IMR-90 (cell line): ENCODE measurements around the gene COTL1. TPM values are rescaled to one million over a fixed set of nuclear protein-coding genes. Genes with fewer than 3 reads are reported as not detected.

Experiments used
- ATAC-seq: fragments of 200-7000 bp; cut with Tn5 transposase; 2 replicates; pipeline ENCODE4 v1.9.1; 2020; ENCODE audit warnings: low read depth, mild to moderate bottlenecking, moderate library complexity
- BruUV-seq: library from RNA; stranded (reverse); fragments of 400-500 nt; replicated peaks from 2 replicates; lab custom pipeline; 2021; lab: Mats Ljungman, UMichigan
- CTCF ChIA-PET: fragments of 300-600 bp; formaldehyde crosslinking; extraction: SDS; loops from one replicate; lab custom pipeline; 2021; ENCODE audit warnings: antibody characterized with exemption; lab: Yijun Ruan, JAX
- POLR2A ChIA-PET: fragments of 300-600 bp; sonication (Branson Sonifier 250); formaldehyde crosslinking; loops from one replicate; lab custom pipeline; 2022; ENCODE audit warnings: antibody characterized with exemption; ENCODE audit not compliant: unreplicated experiment; lab: Charles Lee
- DNase-seq: peaks from one replicate; pipeline ENCODE4 v3.0.0; 2013
- H2AFZ ChIP-seq: replicated peaks from 2 replicates; pipeline ENCODE3; 2013; ENCODE audit warnings: low read length, mild to moderate bottlenecking; ENCODE audit not compliant: poor library complexity
- H2AK5ac ChIP-seq: 2 replicates; pipeline ENCODE4 v1.6.1; 2013; ENCODE audit warnings: low read depth, low read length, inconsistent platforms
- H2AK9ac ChIP-seq: replicated peaks from 2 replicates; pipeline ENCODE3; 2013; ENCODE audit warnings: mild to moderate bottlenecking, low read depth, low read length, moderate library complexity; ENCODE audit not compliant: poor library complexity
- H2BK120ac ChIP-seq: 2 replicates; pipeline ENCODE4 v1.6.1; 2013; ENCODE audit warnings: low read depth, low read length, inconsistent platforms
- H2BK15ac ChIP-seq: 3 replicates; pipeline ENCODE4 v1.6.1; 2013; ENCODE audit warnings: low read depth, low read length, inconsistent platforms
- H2BK20ac ChIP-seq: 2 replicates; pipeline ENCODE4 v1.6.1; 2013; ENCODE audit warnings: low read depth, mild to moderate bottlenecking, inconsistent platforms, low read length, moderate library complexity
- H2BK5ac ChIP-seq: 2 replicates; pipeline ENCODE4 v1.6.1; 2013; ENCODE audit warnings: mild to moderate bottlenecking, low read depth, low read length, inconsistent platforms; ENCODE audit not compliant: poor library complexity, severe bottlenecking
- H3K14ac ChIP-seq: replicated peaks from 2 replicates; pipeline ENCODE4 v1.6.1; 2013; ENCODE audit warnings: low read depth, low read length, inconsistent platforms
- H3K18ac ChIP-seq: 2 replicates; pipeline ENCODE4 v1.6.1; 2013; ENCODE audit warnings: low read depth, low read length, control low read depth
- H3K23ac ChIP-seq: 2 replicates; pipeline ENCODE4 v1.6.1; 2013; ENCODE audit warnings: low read depth, low read length, inconsistent platforms
- H3K27ac ChIP-seq: 2 replicates; pipeline ENCODE4 v1.5.1; 2013; ENCODE audit warnings: mild to moderate bottlenecking, control low read depth, low read length; ENCODE audit not compliant: insufficient read depth
- H3K27me3 ChIP-seq: 2 replicates; pipeline ENCODE4 v1.6.1; 2013; ENCODE audit warnings: low read length; ENCODE audit not compliant: control insufficient read depth, insufficient read depth
- H3K36me3 ChIP-seq: 2 replicates; pipeline ENCODE4 v1.6.1; 2013; ENCODE audit warnings: low read length, mixed read lengths; ENCODE audit not compliant: control insufficient read depth, insufficient read depth
- H3K4ac ChIP-seq: 2 replicates; pipeline ENCODE4 v1.6.1; 2013; ENCODE audit warnings: low read depth, low read length, inconsistent platforms
- H3K4me1 ChIP-seq: 2 replicates; pipeline ENCODE4 v1.6.1; 2013; ENCODE audit warnings: low read length, mixed read lengths; ENCODE audit not compliant: control insufficient read depth, insufficient read depth
- H3K4me2 ChIP-seq: 2 replicates; pipeline ENCODE4 v1.6.1; 2013; ENCODE audit warnings: low read depth, mild to moderate bottlenecking, control low read depth, low read length, moderate library complexity
- H3K4me3 ChIP-seq: 2 replicates; pipeline ENCODE4 v1.5.1; 2013; ENCODE audit warnings: low read depth, mild to moderate bottlenecking, control low read depth, low read length, moderate library complexity; ENCODE audit not compliant: insufficient read depth
- H3K56ac ChIP-seq: 2 replicates; pipeline ENCODE4 v1.6.1; 2013; ENCODE audit warnings: low read length, inconsistent platforms; ENCODE audit not compliant: insufficient read depth; ENCODE audit errors: extremely low read depth
- H3K79me1 ChIP-seq, 2 experiments: 2 replicates each; pipeline ENCODE4 v1.6.1; 2013; ENCODE audit warnings: low read length in 2 of 2, inconsistent platforms in 1 of 2, low read depth in 1 of 2
- H3K9ac ChIP-seq: 2 replicates; pipeline ENCODE4 v1.6.1; 2013; ENCODE audit warnings: low read depth, low read length, control low read depth
- H3K9me1 ChIP-seq: 2 replicates; pipeline ENCODE4 v1.6.1; 2013; ENCODE audit warnings: low read length, inconsistent platforms; ENCODE audit not compliant: insufficient read depth
- H3K9me3 ChIP-seq: 2 replicates; pipeline ENCODE4 v1.6.1; 2013; ENCODE audit warnings: low read length; ENCODE audit not compliant: control insufficient read depth, insufficient read depth
- H4K20me1 ChIP-seq: 2 replicates; pipeline ENCODE4 v1.6.1; 2013; ENCODE audit warnings: low read length, inconsistent platforms; ENCODE audit not compliant: insufficient read depth
- H4K5ac ChIP-seq: 2 replicates; pipeline ENCODE4 v1.6.1; 2013; ENCODE audit warnings: mild to moderate bottlenecking, low read depth, low read length, control low read depth
- H4K8ac ChIP-seq, 2 experiments: 2 replicates each; pipeline ENCODE4 v1.6.1; 2013; ENCODE audit warnings: low read depth in 2 of 2, low read length in 2 of 2, control low read depth in 1 of 2, inconsistent platforms in 1 of 2
- H4K91ac ChIP-seq: 2 replicates; pipeline ENCODE4 v1.6.1; 2013; ENCODE audit warnings: low read depth, low read length, inconsistent platforms; ENCODE audit not compliant: insufficient read depth
- BHLHE40 ChIP-seq: fragments of 150-350 bp; IDR thresholded peaks from 2 replicates; pipeline ENCODE4 v1.6.1; 2016; ENCODE audit warnings: mild to moderate bottlenecking, low read depth, low read length
- CEBPB ChIP-seq: IDR thresholded peaks from 2 replicates; pipeline ENCODE4 v1.6.1; 2012; ENCODE audit warnings: low read depth, low read length, improper control_type of control experiment
- CHD1 ChIP-seq: IDR thresholded peaks from 2 replicates; pipeline ENCODE4 v1.6.1; 2012; ENCODE audit warnings: low read depth, low read length, improper control_type of control experiment
- FOS ChIP-seq: fragments of 150-350 bp; IDR thresholded peaks from 2 replicates; pipeline ENCODE4 v1.6.1; 2016; ENCODE audit warnings: low read depth, low read length
- MAFK ChIP-seq: IDR thresholded peaks from 2 replicates; pipeline ENCODE4 v1.6.1; 2012; ENCODE audit warnings: low read depth, low read length, improper control_type of control experiment
- MAZ ChIP-seq: IDR thresholded peaks from 2 replicates; pipeline ENCODE4 v1.6.1; 2012; ENCODE audit warnings: low read depth, mild to moderate bottlenecking, low read length, improper control_type of control experiment, moderate library complexity, borderline replicate concordance
- MXI1 ChIP-seq: IDR thresholded peaks from 2 replicates; pipeline ENCODE4 v1.6.1; 2012; ENCODE audit warnings: low read depth, mild to moderate bottlenecking, low read length, moderate library complexity, borderline replicate concordance
- NFE2L2 ChIP-seq: fragments of 150-350 bp; IDR thresholded peaks from 2 replicates; pipeline ENCODE4 v1.6.1; 2016; ENCODE audit warnings: low read depth, mild to moderate bottlenecking, low read length
- POLR2A ChIP-seq: IDR thresholded peaks from 2 replicates; pipeline ENCODE4 v1.6.1; 2012; ENCODE audit warnings: mild to moderate bottlenecking, low read depth, low read length
- RAD21 ChIP-seq: IDR thresholded peaks from 2 replicates; pipeline ENCODE4 v1.6.1; 2012; ENCODE audit warnings: low read length, improper control_type of control experiment
- RCOR1 ChIP-seq: IDR thresholded peaks from 2 replicates; pipeline ENCODE4 v1.6.1; 2012; ENCODE audit warnings: mild to moderate bottlenecking, low read length, improper control_type of control experiment; ENCODE audit not compliant: insufficient replicate concordance
- RFX5 ChIP-seq: IDR thresholded peaks from 2 replicates; pipeline ENCODE4 v1.8.0; 2012; ENCODE audit warnings: low read depth, mild to moderate bottlenecking, low read length, moderate library complexity
- SMC3 ChIP-seq: fragments of 150-350 bp; IDR thresholded peaks from 2 replicates; pipeline ENCODE4 v1.6.1; 2016; ENCODE audit warnings: low read depth, mild to moderate bottlenecking, antibody characterized with exemption, low read length, moderate library complexity
- WGBS, 2 experiments: methylation state at CpG; one replicate each; pipeline versions ENCODE4 v1.1.5 to v1.1.7; 2013; ENCODE audit warnings: missing lambda C conversion rate in 2 of 2; ENCODE audit not compliant: insufficient read length in 1 of 2; ENCODE audit errors: extremely low coverage in 2 of 2; 5-methylcytosine and 5-hydroxymethylcytosine counted together
- dilution Hi-C: fragments of 300-500 bp; cut with HindIII; formaldehyde crosslinking; loops from one replicate; pipeline ENCODE4 v1.14.3; 2018; ENCODE audit warnings: low sequenced_read_pairs; ENCODE audit not compliant: unreplicated experiment
- in situ Hi-C: fragments of 300-500 bp; cut with MboI; formaldehyde crosslinking; loops from 3 replicates; pipeline ENCODE4 v1.14.3; 2019; ENCODE audit warnings: low sequenced_read_pairs, inconsistent platforms, mixed read lengths
- intact Hi-C: fragments of 100-400 bp; cut with micrococcal nuclease; formaldehyde crosslinking; loops from 2 replicates; pipeline ENCODE4 v1.10.0; 2022
- polyA plus RNA-seq, 3 experiments: library from polyadenylated mRNA; depleted of rRNA; stranded (reverse); fragments of >200 nt; gene quantifications; 2 replicates each; pipeline ENCODE4 v1.2.3, GENCODE V29; 2012; ENCODE audit warnings: low replicate concordance in 1 of 3
- total RNA-seq: library from RNA; depleted of rRNA; stranded (reverse); fragments of >200 nt; gene quantifications from 2 replicates; pipeline ENCODE4 v1.2.3, GENCODE V29; 2012
- TF ChIP-seq, protein P1 (sequence below): fragments of 150-350 bp; IDR thresholded peaks from 2 replicates; pipeline ENCODE4 v1.6.1; 2016; ENCODE audit warnings: low read depth, mild to moderate bottlenecking, low read length, moderate library complexity, borderline replicate concordance

The COTL1 gene
- total and polyA plus RNA-seq, 2 of the 4 experiments (the other 2 are of a cell fraction) = 144 to 258 TPM

DNA sequence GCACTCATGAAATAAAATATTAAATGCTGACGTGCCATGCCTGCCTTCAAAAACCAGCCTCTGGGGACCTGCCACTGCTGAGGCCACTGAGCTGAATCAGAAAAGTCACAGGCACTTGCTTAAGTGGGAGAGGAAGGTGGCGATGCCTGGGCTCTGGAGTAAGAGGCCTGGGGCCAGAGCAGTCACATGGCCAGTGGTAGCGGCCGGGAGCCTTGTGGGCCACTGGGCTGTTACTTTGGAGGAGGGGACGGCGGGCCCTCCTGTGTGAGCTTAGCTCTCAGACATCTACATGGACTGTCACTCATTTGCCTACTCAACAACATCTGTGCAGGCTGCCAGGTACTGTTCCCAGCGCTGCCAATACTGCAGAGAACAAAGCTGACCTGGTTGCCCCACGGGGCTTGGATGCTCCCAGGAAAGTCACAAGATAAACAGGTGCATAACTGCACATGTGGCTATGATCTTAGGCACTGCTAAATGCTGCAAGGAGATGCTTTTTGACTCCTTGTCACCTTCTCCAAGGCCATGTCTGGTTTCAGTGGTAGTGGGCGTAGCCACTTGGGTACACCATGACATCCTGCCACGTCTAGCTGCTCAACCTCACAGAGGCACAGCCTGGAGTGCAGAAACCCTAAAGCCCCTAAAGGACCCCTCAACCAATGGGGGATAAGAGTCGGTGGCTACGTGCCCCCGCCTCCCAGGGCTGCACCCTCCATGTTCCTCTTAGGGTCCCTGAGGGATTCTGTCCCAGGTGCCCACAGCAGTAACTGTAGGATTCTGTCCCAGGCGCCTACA is 11.6 kb downstream of the COTL1 start (continued):
- no peak for TF ChIP-seq POLR2A

DNA sequence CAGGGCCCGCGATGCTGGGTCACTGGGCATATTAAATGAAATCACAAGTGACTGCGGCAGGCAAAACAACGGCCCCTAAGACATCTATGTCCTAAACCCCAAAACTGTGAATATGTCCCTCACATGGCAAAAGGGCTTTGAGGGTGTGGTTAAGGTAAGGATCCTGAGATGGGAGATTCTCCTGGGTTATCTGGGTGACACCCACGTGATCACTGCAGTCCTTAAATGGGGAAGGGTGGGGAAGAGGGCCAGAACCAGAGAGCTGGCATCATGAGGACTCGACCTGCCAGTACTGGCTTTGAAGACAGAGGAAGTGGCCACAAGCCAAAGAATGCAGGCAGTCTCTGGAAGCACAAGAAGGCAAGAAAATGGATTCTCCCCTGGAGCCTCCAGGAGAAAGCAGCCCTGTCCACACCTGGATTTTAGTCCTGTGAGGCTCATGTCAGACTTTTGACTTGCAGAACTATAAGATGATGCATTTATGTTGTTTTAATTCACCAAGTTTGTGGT is 12.5 kb downstream of the COTL1 start:
- Histone ChIP-seq H2BK5ac (no peak overlapping the region), H3K4ac (no peak overlapping the region), H2BK120ac (no peak overlapping the region), H3K23ac (peak overlapping the region; percentile 46; the same call in 1 of the 2 replicates), H3K4me1 (peaks cover 32% of the 10 kb centered on the region), H3K27ac (no peak overlapping the region; the same call in 1 of the 2 replicates), H3K18ac (no peak overlapping the region), H4K5ac (no peak overlapping the region), H3K27me3 (no peaks in the 10 kb centered on the region), H3K9me1 (peaks cover 30% of the 10 kb centered on the region), H3K9ac (no peak overlapping the region), H3K4me3 (no peak overlapping the region), H2AK5ac (no peak overlapping the region; the same call in 1 of the 2 replicates), H4K8ac (no peak overlapping the region), H3K4me2 (no peak overlapping the region), H2BK20ac (no peak overlapping the region), H3K36me3 (peaks cover 22% of the 10 kb centered on the region), H2AK9ac (no peak overlapping the region), H2BK15ac (no peak overlapping the region), H3K14ac (no peak overlapping the region), H3K56ac (no peak overlapping the region; the same call in 1 of the 2 replicates), H4K20me1 (peaks cover 98% of the 10 kb centered on the region), H3K9me3 (peaks cover 4% of the 10 kb centered on the region; the same call in 1 of the 2 replicates), H4K91ac (no peak overlapping the region), H3K79me1 (peaks cover 8 to 88% of the 10 kb centered on the region in 2 experiments; a peak in 3 of 4 replicates), H2AFZ (no peak overlapping the region)
- TF ChIP-seq FOS (no peak), BHLHE40 (no peak), MAZ (no peak), POLR2A (no peak), CHD1 (no peak), MAFK (no peak), CEBPB (no peak), RCOR1 (no peak), NFE2L2 (no peak), RAD21 (no peak), RFX5 (no peak), MXI1 (no peak), SMC3 (no peak)
- TF ChIP-seq, protein P1, sequence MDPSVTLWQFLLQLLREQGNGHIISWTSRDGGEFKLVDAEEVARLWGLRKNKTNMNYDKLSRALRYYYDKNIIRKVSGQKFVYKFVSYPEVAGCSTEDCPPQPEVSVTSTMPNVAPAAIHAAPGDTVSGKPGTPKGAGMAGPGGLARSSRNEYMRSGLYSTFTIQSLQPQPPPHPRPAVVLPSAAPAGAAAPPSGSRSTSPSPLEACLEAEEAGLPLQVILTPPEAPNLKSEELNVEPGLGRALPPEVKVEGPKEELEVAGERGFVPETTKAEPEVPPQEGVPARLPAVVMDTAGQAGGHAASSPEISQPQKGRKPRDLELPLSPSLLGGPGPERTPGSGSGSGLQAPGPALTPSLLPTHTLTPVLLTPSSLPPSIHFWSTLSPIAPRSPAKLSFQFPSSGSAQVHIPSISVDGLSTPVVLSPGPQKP = no peak
- in situ Hi-C loops = no loop called here
- no TSS peak for BruUV-seq
- DNase-seq (no peak), ATAC-seq (no peak)
- dilution Hi-C loops = no loop called here
- 94% methylated on average over 3 of the region's 6 CpGs; no CpG with 5 or more reads in 1 of the 2 experiments for WGBS, 2 experiments
- ChIA-PET POLR2A (no interaction called here), CTCF (no interaction called here)
- intact Hi-C loops = no loop called here
